ENCODE measurements around the gene RASL12.
"Not testable (repeated sequence)": the region's sequence is repeated elsewhere in the genome, so short reads cannot be mapped to it uniquely, and the experiment has no call there.

The RASL12 gene

DNA sequence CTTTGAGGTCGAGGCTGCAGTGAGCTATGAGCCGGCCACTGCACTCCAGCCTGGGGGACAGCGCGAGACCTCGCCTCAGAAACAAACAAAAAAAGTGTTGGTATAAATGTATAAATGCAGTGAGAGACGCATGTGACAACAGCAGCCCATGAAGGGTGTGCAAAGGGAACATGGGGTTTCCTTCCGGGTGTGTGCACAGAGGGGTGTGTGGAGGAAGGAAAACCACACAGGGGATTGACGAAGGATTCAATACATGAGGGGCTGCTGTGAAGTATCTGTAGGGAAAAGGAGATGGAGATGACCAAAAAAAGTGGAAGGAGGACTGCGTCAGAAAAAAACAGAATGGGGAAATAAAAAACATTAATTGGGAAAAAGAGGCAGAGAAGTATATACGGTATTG is 39.5 kb downstream of the RASL12 start:
- DNase-seq (ENCODE audit: low read depth), result no peak

DNA sequence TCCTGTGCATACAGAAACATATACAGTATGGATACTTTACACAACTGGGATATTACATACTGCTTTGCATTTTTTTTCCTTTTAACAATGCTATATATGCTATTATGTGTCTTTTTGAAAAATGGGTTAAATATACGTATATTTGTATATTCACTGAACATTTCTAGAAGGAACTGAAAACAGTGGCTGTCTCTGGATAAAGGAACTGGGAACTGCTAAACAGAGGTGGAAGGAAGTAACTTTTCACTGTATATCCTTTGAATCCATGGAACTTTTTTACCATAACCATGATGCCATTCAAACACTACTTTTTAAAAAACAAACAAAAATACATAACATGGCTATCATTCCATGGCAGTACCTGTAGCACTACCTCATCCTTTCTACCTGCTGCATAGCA is 40.2 kb downstream of the RASL12 start:
- no peak for DNase-seq (ENCODE audit: low read depth)

DNA sequence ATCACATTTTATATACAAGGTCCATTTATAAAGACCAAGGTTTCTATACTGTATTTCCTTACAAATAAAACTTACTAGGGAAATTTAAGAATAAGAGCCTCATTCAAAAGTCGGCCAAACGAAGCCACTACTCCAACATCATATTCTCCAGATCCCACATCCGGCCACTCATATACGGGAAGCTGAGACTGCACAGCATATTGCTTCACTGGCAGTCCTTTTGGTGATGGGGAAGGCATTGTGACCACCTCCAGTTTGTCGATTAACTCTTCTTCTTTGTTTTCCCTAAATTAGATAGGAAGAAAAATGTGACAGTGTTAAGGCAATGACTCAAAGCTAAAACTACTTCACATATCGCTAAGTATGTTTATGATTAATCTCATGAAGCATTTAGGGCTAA is 41.0 kb downstream of the RASL12 start:
- DNase-seq (ENCODE audit: low read depth), result no peak

DNA sequence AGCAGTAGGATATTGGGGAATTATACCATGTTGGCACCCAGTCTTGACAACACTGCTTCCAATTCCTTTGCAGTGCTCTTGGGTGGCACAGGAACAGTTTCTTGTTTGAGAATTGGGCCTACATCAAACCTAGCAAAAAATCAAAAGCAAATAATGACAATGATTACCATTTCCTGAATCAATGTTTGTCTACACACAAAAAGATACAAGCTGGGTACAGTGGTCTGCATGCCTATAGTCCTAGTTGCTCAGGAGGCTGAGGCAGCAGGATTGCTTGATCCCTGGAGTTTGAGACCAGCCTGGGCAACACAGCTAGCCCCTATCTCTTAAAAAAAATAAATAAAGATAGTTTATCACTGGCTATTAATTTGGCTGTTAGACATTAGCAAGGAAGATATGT is 46.3 kb downstream of the RASL12 start:
- no peak for DNase-seq (ENCODE audit: low read depth)

DNA sequence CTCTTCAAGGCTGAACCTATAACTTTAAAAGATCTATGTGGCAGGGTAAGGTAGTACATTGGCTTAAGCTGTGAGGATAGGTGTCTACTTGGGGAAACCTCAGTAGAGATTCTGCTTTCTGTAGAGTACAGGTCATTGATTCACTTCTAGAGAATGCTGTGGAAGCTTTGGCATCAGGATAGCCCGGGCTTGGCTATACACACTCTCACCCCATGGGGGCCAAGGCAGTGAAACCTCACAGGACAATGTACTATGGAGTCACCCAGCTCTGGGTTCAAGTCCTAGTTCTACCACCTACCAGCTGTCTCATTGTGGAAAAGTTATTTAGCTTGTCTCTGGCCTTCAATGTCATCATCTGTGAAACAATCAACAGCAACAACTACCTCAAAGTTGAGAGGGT is 47.4 kb downstream of the RASL12 start:
- DNase-seq (ENCODE audit: low read depth), result no peak

DNA sequence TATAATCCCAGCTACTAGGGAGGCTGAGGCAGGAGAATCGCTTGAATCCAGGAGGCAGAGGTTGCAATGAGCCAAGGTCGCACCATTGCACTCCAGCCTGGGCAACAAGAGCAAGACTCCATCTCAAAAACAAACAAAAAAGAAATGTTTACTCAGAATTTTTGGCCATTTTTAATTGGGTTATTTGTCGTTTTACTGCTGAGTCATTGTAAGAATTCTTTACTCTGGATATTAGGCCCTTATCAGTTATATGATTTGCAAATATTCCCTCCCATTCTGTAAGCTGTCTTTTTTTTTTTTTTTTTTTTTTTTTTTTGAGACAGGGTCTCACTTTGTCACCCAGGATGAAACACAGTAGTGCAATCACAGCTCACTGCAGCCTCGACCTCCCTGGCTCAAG is 56.6 kb downstream of the RASL12 start:
- not testable (repeated sequence) for DNase-seq (ENCODE audit: low read depth)

DNA sequence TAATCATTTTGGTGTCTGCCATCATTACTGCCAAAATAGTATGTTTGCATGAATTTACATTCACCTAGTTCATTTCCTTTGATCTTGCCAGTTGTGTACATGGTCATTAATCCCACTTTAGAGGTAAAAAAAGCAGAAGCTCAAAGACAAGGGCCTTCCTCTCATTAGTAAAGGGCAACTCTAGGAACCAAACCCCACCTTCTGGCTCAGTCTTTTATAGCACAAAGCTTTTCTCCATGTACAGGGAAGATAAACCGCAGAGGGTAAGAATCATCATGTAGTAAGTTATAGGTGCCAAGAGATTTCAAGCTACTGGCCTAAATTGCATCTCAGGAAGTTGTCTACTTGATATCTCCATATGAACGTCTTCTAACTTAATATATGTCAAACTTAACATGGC is 58.8 kb downstream of the RASL12 start:
- no peak for DNase-seq (ENCODE audit: low read depth)

DNA sequence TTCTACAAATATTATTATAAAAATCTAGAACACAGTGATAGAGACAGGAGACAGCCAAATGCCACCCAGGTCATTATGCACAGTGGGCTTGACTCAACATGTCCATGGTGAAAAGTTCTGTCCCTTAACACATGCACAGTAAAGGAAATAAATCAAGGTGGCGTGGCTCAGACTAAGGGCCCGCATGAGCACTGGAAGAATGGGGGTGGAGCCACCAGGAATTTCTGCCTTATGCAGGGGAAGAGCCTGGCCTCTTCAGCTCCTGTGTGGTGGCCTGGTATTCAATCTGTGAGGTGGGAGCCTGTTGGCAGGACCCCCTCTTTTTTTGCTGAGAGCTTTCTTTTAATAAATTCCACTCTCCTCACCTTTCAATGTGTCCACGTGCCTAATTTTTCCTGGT is 60.9 kb downstream of the RASL12 start:
- DNase-seq (ENCODE audit: low read depth), result no peak

DNA sequence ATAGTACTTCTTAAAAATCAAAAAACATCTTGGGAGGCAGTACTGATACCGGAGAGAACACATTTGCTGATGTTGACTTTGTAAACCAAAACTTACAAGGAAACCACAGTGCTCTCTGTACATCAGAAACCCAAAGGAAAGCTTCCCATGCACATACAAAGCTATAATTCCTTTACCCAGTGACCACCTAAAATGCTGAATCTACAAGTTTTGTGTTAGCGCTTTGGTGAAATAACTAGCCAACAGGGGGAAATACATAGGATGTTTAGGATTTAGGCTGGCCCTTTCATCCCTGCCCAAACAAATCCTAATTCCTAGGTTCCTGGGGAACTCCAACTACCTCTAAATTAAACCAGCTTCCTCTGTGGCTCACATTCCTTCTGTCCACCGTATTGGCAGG is 62.8 kb downstream of the RASL12 start:
- DNase-seq (ENCODE audit: low read depth), result no peak
